GM23248 (cell line): Measurements from ENCODE around the gene FBXL12. TPM values are rescaled to one million over a fixed set of nuclear protein-coding genes. Genes with fewer than 3 reads are reported as not detected.

ENCODE experiments used
- DNase-seq: peaks from one replicate; pipeline ENCODE4 v3.0.0-alpha.2; 2015
- H2AFZ ChIP-seq: fragments of 200-600 bp; sonication (generic); 2 replicates; pipeline ENCODE4 v1.6.1; 2016; ENCODE audit warnings: antibody characterized with exemption
- H3F3A ChIP-seq: fragments of 200-600 bp; sonication (generic); 2 replicates; pipeline ENCODE4 v1.6.1; 2016; ENCODE audit warnings: mild to moderate bottlenecking, antibody characterized with exemption, mixed run types; ENCODE audit not compliant: insufficient read depth
- H3K27ac ChIP-seq: fragments of 200-600 bp; sonication (generic); 2 replicates; pipeline ENCODE4 v1.5.1; 2016; ENCODE audit warnings: mild to moderate bottlenecking
- H3K27me3 ChIP-seq: fragments of 200-600 bp; sonication (generic); replicated peaks from 2 replicates; pipeline ENCODE4 v1.6.1; 2016; ENCODE audit warnings: mild to moderate bottlenecking; ENCODE audit not compliant: insufficient read depth
- H3K36me3 ChIP-seq: fragments of 200-600 bp; sonication (generic); 2 replicates; pipeline ENCODE4 v1.6.1; 2016; ENCODE audit warnings: low read depth, mild to moderate bottlenecking
- H3K4me1 ChIP-seq: fragments of 200-600 bp; sonication (generic); 2 replicates; pipeline ENCODE4 v1.6.1; 2016; ENCODE audit warnings: mild to moderate bottlenecking; ENCODE audit not compliant: insufficient read depth
- H3K4me2 ChIP-seq: fragments of 200-600 bp; sonication (generic); one replicate; pipeline ENCODE4 v1.6.1; 2016; ENCODE audit warnings: mild to moderate bottlenecking; ENCODE audit not compliant: unreplicated experiment
- H3K4me3 ChIP-seq: fragments of 200-600 bp; sonication (generic); 2 replicates; pipeline ENCODE4 v1.5.1; 2016; ENCODE audit warnings: mild to moderate bottlenecking
- H3K79me2 ChIP-seq: fragments of 200-600 bp; sonication (generic); 2 replicates; pipeline ENCODE4 v1.6.1; 2016; ENCODE audit warnings: mild to moderate bottlenecking; ENCODE audit not compliant: insufficient read depth
- H3K9ac ChIP-seq: fragments of 200-600 bp; sonication (generic); 2 replicates; pipeline ENCODE4 v1.6.1; 2016; ENCODE audit warnings: mild to moderate bottlenecking
- H3K9me2 ChIP-seq: fragments of 200-600 bp; sonication (generic); 2 replicates; pipeline ENCODE4 v1.6.1; 2016; ENCODE audit warnings: mixed run types, mild to moderate bottlenecking, moderate library complexity; ENCODE audit not compliant: insufficient read depth
- H3K9me3 ChIP-seq: fragments of 200-600 bp; sonication (generic); one replicate; pipeline ENCODE4 v1.6.1; 2017; ENCODE audit warnings: low read depth
- H4K20me1 ChIP-seq: fragments of 200-600 bp; sonication (generic); 2 replicates; pipeline ENCODE4 v1.6.0; 2016; ENCODE audit not compliant: insufficient read depth
- EZH2 ChIP-seq: fragments of 200-600 bp; sonication (generic); IDR thresholded peaks from 2 replicates; pipeline ENCODE4 v1.6.1; 2018; ENCODE audit warnings: antibody characterized with exemption, mild to moderate bottlenecking; ENCODE audit not compliant: insufficient read depth, poor library complexity, severe bottlenecking
- EZH2phosphoT487 ChIP-seq: fragments of 200-600 bp; sonication (generic); IDR thresholded peaks from 2 replicates; pipeline ENCODE4 v1.6.1; 2018; ENCODE audit warnings: antibody characterized with exemption, moderate library complexity, mild to moderate bottlenecking, low read depth; ENCODE audit not compliant: insufficient read depth
- WGBS, 2 experiments: methylation state at CpG; one replicate each; pipeline ENCODE4 v1.1.6; 2015 to 2017; ENCODE audit warnings: low lambda C conversion rate in 2 of 2, low coverage in 1 of 2; ENCODE audit errors: missing lambda C conversion rate in 2 of 2; 5-methylcytosine and 5-hydroxymethylcytosine counted together
- in situ Hi-C: fragments of 300-500 bp; cut with MboI; formaldehyde crosslinking; loops from 2 replicates; pipeline ENCODE4 v1.15.0; 2020
- polyA plus RNA-seq: library from polyadenylated mRNA; unstranded; fragments of >200 nt; fragmentation: Nextera tagmentation; extraction: Ambion mirVana; gene quantifications from 2 replicates; pipeline ENCODE4 v1.2.1, GENCODE V29; 2016
- total RNA-seq: library from RNA; depleted of rRNA; stranded (reverse); fragments of >200 nt; shearing (Covaris generic); gene quantifications from 2 replicates; pipeline ENCODE4 v1.2.3, GENCODE V29; 2014; rRNA removed

Gene FBXL12
- total RNA-seq (21.9 and 29.8 TPM in 2 replicates), polyA plus RNA-seq (27.1 and 28.5 TPM in 2 replicates)

- Histone ChIP-seq H3F3A (no peaks in the 10 kb centered on the region), H3K9ac (peak within 1 kb of the TSS; percentile 91), H3K4me2 (peak within 1 kb of the TSS; percentile 89), H3K79me2 (peaks cover 47% of the 10 kb centered on the region), H4K20me1 (no peaks in the 10 kb centered on the region), H3K9me2 (no peaks in the 10 kb centered on the region), H3K27me3 (no peaks in the 10 kb centered on the region), H3K9me3 (no peaks in the 10 kb centered on the region), H3K4me3 (peak within 1 kb of the TSS; percentile 91), H3K4me1 (peaks cover 11% of the 10 kb centered on the region), H2AFZ (peak within 1 kb of the TSS; percentile 84), H3K36me3 (no peaks in the 10 kb centered on the region), H3K27ac (peak within 1 kb of the TSS; percentile 92)
- DNase-seq, result peak; percentile 100
- TF ChIP-seq EZH2phosphoT487, result no peak
- no peak for TF ChIP-seq EZH2
- WGBS, 2 experiments, result 0 to 1% methylated on average over 38 to 80 of the region's 82 CpGs
- in situ Hi-C loops, result no loop called here
Observed at GRCh38 chr19:9818734-9819595, at the start of gene FBXL12. FBXL12 (minus strand) TSS chr19:9819079; CDS start chr19:9818813, 266 bp downstream.

- Histone ChIP-seq H3F3A (no peaks in the 10 kb centered on the region), H3K9me2 (no peaks in the 10 kb centered on the region), H3K4me1 (no peaks in the 10 kb centered on the region), H3K27me3 (no peaks in the 10 kb centered on the region), H4K20me1 (no peaks in the 10 kb centered on the region), H3K9ac (no peak overlapping the region), H3K79me2 (no peaks in the 10 kb centered on the region), H2AFZ (no peak overlapping the region), H3K4me3 (no peak overlapping the region), H3K4me2 (no peak overlapping the region), H3K36me3 (no peaks in the 10 kb centered on the region), H3K27ac (no peak overlapping the region), H3K9me3 (no peaks in the 10 kb centered on the region)
- in situ Hi-C loops, result no loop called here
- no peak for DNase-seq
- 54 to 56% methylated on average over 13 to 16 of the region's 16 CpGs for WGBS, 2 experiments
- TF ChIP-seq EZH2phosphoT487 (no peak), EZH2 (no peak)
Observed at GRCh38 chr19:9865732-9866501, 47.0 kb upstream of the FBXL12 start.

GRCh38 chr19:9863759-9864158 lies 44.9 kb upstream of the FBXL12 start:
- no peaks in the 10 kb centered on the region for H3K9me2 ChIP-seq
- in situ Hi-C loops, result no loop called here
- H2AFZ ChIP-seq, result no peak overlapping the region
- no peak overlapping the region for H3K27ac ChIP-seq
- H3K36me3 ChIP-seq, result no peaks in the 10 kb centered on the region
- no peak overlapping the region for H3K4me2 ChIP-seq
- 58 to 70% methylated on average over 5 of the region's 5 CpGs for WGBS, 2 experiments
- H3F3A ChIP-seq, result no peaks in the 10 kb centered on the region
- no peaks in the 10 kb centered on the region for H3K9me3 ChIP-seq
- no peaks in the 10 kb centered on the region for H3K4me1 ChIP-seq
- DNase-seq, result no peak
- H3K79me2 ChIP-seq, result no peaks in the 10 kb centered on the region
- no peaks in the 10 kb centered on the region for H4K20me1 ChIP-seq
- TF ChIP-seq EZH2 (no peak), EZH2phosphoT487 (no peak)
- no peak overlapping the region for H3K4me3 ChIP-seq
- H3K27me3 ChIP-seq, result no peaks in the 10 kb centered on the region
- no peak overlapping the region for H3K9ac ChIP-seq

GRCh38 chr19:9862938-9863337 lies 44.1 kb upstream of the FBXL12 start:
- 67 to 73% methylated on average over 4 of the region's 4 CpGs for WGBS, 2 experiments
- H3K4me3 ChIP-seq, result no peak overlapping the region
- no peak overlapping the region for H3K27ac ChIP-seq
- H3K4me2 ChIP-seq, result no peak overlapping the region
- no peaks in the 10 kb centered on the region for H3F3A ChIP-seq
- H4K20me1 ChIP-seq, result no peaks in the 10 kb centered on the region
- H3K27me3 ChIP-seq, result no peaks in the 10 kb centered on the region
- in situ Hi-C loops, result no loop called here
- no peaks in the 10 kb centered on the region for H3K9me3 ChIP-seq
- no peaks in the 10 kb centered on the region for H3K36me3 ChIP-seq
- no peaks in the 10 kb centered on the region for H3K79me2 ChIP-seq
- H3K9me2 ChIP-seq, result no peaks in the 10 kb centered on the region
- H2AFZ ChIP-seq, result no peak overlapping the region
- no peak for DNase-seq
- H3K9ac ChIP-seq, result no peak overlapping the region
- no peaks in the 10 kb centered on the region for H3K4me1 ChIP-seq
- no peak for TF ChIP-seq EZH2phosphoT487
- no peak for TF ChIP-seq EZH2
